Lower lobe of right lung (tissue), 2 donors: Measurements from ENCODE around the gene MCF2L. TPM values are rescaled to one million over a fixed set of nuclear protein-coding genes. Genes with fewer than 3 reads are reported as not detected.
A peak's percentile ranks its signal among the peaks of the same experiment; 100 is the strongest.

Experiments
- ATAC-seq, 2 donors: fragments of 200-7000 bp; cut with Tn5 transposase; one replicate each; pipeline ENCODE4 v1.9.1; 2020 to 2022; ENCODE audit warnings: mild to moderate bottlenecking in 2 of 2, moderate library complexity in 2 of 2
- DNase-seq: peaks from one replicate; pipeline ENCODE4 v3.0.0-alpha.2; 2020
- H3K27ac ChIP-seq: fragments of 200-600 bp; one replicate; pipeline ENCODE4 v1.8.0; 2022
- H3K27me3 ChIP-seq: fragments of 200-600 bp; one replicate; pipeline ENCODE4 v1.8.0; 2022; ENCODE audit warnings: low read depth
- H3K36me3 ChIP-seq: fragments of 200-600 bp; one replicate; pipeline ENCODE4 v1.8.0; 2022; ENCODE audit warnings: mild to moderate bottlenecking
- H3K4me1 ChIP-seq: fragments of 200-600 bp; one replicate; pipeline ENCODE4 v1.8.0; 2022
- H3K4me3 ChIP-seq: fragments of 200-600 bp; one replicate; pipeline ENCODE4 v1.8.0; 2022; ENCODE audit warnings: mild to moderate bottlenecking
- H3K9me3 ChIP-seq: fragments of 200-600 bp; one replicate; pipeline ENCODE4 v1.8.0; 2022
- intact Hi-C: fragments of 100-400 bp; cut with DNase I; formaldehyde crosslinking; loops from one replicate; pipeline ENCODE4 v1.11.0; 2022
- total RNA-seq: library from RNA; stranded (reverse); fragmentation: NEBNext Ultra II Directional; extraction: Animal tissue kit (Norgen Biotek cat#: 25700); gene quantifications from one replicate; pipeline ENCODE4 v1.2.1, GENCODE V29; 2021
- TF ChIP-seq, protein P1 (sequence below): fragments of 200-600 bp; IDR thresholded peaks from one replicate; pipeline ENCODE4 v1.8.0; 2022; ENCODE audit warnings: antibody characterized with exemption, mild to moderate bottlenecking
- donor health status: DM: no; HTN: yes; CAD: no; lungs with severe emphysema.

Gene MCF2L
- total RNA-seq, 1 donor from 2014 or later = 42.4 TPM

DNA sequence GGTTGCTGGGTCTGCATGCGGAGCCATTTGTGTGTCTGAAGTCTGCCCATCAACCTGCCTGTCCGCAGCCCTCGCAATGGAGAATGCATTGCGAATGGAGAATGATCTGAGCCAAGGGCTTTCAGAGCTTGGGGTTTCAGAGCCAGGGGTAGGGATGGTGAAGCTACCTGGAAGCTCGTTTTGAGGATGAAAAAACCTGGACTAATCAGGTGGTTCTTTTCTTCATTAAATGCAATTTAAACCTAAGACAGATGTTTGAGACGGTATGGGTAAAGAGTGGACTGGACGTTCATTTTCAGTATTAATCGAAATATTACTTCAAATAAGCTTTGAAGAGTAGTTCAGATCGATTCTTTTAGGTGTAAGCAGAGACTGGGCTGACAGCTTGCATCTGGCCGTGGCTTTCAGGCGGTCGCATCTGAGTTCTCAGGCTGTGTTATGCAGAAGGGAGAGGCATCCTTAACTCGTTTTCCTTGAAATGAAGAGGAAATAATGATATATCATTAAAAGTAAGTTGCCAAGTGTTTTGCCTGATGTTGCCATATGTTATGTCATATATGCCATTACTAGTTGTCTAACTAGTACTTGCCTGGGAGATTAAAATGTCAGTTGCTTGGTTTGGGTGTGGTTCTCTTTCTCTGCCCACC, 801 bp downstream of the MCF2L start:
- no peaks in the 10 kb centered on the region for H3K9me3 ChIP-seq
- no peaks in the 10 kb centered on the region for H3K36me3 ChIP-seq
- H3K4me1 ChIP-seq = peaks cover 13% of the 10 kb centered on the region
- peaks cover 7% of the 10 kb centered on the region for H3K27me3 ChIP-seq
- H3K27ac ChIP-seq = peak overlapping the region; percentile 79
- ATAC-seq (peak in 1 of 2 donors; percentile 3), DNase-seq (no peak)
- intact Hi-C loops = no loop called here
- TF ChIP-seq, protein P1, sequence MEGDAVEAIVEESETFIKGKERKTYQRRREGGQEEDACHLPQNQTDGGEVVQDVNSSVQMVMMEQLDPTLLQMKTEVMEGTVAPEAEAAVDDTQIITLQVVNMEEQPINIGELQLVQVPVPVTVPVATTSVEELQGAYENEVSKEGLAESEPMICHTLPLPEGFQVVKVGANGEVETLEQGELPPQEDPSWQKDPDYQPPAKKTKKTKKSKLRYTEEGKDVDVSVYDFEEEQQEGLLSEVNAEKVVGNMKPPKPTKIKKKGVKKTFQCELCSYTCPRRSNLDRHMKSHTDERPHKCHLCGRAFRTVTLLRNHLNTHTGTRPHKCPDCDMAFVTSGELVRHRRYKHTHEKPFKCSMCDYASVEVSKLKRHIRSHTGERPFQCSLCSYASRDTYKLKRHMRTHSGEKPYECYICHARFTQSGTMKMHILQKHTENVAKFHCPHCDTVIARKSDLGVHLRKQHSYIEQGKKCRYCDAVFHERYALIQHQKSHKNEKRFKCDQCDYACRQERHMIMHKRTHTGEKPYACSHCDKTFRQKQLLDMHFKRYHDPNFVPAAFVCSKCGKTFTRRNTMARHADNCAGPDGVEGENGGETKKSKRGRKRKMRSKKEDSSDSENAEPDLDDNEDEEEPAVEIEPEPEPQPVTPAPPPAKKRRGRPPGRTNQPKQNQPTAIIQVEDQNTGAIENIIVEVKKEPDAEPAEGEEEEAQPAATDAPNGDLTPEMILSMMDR = no peak
- peak overlapping the region; percentile 60 for H3K4me3 ChIP-seq

DNA sequence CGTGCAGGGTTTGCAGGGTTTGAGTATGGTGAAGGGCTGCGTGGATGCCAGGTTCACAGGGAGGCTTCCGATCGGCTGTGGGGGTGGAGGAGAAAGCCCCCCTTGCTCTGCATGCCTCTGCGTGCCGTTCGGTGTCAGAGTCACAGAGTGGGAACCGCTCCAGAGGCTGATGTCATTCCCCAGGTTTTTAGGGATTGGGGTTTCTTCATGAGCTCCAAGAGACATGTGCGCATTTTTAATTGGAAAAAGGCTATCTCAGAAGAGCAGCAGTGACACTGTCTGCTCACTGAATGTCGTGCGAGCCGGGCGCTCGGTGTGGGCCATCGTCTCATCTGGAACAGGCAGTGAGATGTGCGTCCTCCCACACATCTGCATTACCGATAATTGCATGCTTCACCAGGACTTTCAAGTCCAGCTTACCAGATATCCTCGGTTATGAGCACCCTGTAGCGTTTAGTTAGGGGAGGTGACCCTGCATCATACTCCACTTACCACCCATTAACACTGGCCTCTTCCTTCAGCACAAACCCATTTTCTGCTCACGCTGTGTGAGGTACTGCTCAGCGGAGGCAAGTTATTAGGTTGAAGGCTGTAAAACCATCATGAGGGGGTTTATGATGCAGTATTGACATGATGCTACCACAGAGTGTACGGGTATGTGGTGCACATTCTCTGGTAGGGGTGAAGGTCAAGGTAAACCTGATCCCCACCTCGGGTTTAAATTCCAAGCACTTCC, 1.7 kb downstream of the MCF2L start:
- ATAC-seq (no peak), DNase-seq (no peak)
- Histone ChIP-seq H3K4me3 (no peak overlapping the region), H3K27ac (no peak overlapping the region), H3K36me3 (no peaks in the 10 kb centered on the region), H3K27me3 (peaks cover 7% of the 10 kb centered on the region), H3K9me3 (no peaks in the 10 kb centered on the region), H3K4me1 (peaks cover 13% of the 10 kb centered on the region)
- intact Hi-C loops = no loop called here
- TF ChIP-seq, protein P1 = no peak

DNA sequence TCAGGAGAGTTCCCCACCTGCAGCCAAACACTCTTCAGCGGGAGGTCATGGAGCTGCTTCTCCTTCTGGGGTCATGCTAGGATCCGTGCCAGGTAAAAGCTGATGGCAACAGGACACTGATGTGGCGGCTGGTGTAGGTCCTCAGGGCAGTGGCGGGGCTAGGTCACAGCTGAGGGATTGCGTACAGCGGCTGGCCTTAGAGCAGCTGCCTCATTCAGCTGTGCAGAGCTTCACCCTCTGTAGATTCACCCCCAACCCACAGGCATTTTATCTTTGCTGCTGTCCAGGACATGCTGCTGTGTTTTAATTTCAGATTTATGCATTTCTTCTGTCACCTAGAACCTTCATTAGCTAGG, 2.3 kb downstream of the MCF2L start:
- H3K27me3 ChIP-seq = peaks cover 7% of the 10 kb centered on the region
- H3K36me3 ChIP-seq = no peaks in the 10 kb centered on the region
- intact Hi-C loops = no loop called here
- no peak overlapping the region for H3K4me3 ChIP-seq
- H3K27ac ChIP-seq = no peak overlapping the region
- no peaks in the 10 kb centered on the region for H3K9me3 ChIP-seq
- DNase-seq (no peak), ATAC-seq (no peak)
- TF ChIP-seq, protein P1 = no peak
- peaks cover 13% of the 10 kb centered on the region for H3K4me1 ChIP-seq

DNA sequence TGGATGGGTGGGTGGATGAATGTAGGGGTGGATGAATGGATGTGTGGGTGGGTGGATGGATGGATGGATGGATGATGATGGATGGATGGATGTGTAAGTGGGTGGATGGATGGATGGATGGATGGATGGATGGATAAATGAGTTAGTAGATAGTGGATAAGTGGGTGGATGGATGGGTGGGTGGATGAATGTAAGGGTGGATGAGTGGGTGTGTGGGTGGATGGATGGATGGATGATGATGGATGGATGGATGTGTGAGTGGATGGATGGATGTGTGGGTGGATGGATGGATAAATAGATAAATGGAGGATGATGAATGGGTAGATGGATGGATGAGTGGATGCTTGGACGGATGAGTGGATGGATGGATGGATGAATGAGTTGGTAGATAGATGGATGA, 3.2 kb downstream of the MCF2L start:
- peaks cover 13% of the 10 kb centered on the region for H3K4me1 ChIP-seq
- ATAC-seq (no peak), DNase-seq (no peak)
- TF ChIP-seq, protein P1 = no peak
- intact Hi-C loops = no loop called here
- peaks cover 7% of the 10 kb centered on the region for H3K27me3 ChIP-seq
- H3K4me3 ChIP-seq = no peak overlapping the region
- no peaks in the 10 kb centered on the region for H3K36me3 ChIP-seq
- no peaks in the 10 kb centered on the region for H3K9me3 ChIP-seq
- H3K27ac ChIP-seq = no peak overlapping the region

DNA sequence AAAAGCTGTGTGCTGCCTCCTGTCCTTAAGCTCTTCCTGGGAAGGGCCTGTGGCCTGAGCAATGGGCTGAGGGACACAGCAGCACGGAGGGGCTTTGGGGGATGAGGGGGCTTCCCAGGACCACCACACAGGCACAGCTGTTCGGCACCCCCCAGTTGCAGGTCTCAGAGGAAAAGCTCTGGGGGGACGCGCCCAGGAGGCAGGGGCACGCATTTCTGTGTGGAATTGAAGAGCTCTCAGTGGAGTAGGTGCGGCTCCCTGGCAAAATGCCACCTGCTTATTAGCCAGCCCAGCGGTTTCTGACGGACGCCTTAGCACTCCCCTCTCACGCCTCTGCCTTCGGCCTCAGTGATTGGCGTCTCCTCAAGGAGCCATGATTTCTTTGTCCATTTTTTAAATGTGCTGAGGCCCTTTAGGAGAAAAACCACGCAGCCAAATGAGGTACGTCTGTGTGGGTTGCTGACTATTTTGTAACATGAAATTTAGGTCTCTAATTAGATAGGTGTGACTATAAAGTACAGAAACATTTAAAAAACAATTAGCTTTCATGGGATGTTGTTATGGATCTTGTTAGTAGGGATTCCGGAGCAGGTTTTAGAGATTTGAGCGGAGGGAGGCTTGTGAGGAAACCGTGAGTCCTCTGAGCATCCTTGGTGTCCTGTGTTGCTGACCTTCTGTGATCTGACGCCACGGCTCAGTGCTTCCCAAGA, 4.0 kb downstream of the MCF2L start:
- Histone ChIP-seq H3K27ac (no peak overlapping the region), H3K27me3 (peaks cover 7% of the 10 kb centered on the region), H3K36me3 (no peaks in the 10 kb centered on the region), H3K4me3 (no peak overlapping the region), H3K4me1 (peaks cover 13% of the 10 kb centered on the region), H3K9me3 (no peaks in the 10 kb centered on the region)
- TF ChIP-seq, protein P1 = no peak
- peak; percentile 63 for DNase-seq
- intact Hi-C loops = no loop called here
- ATAC-seq = no peak
